VCaP (cell line): ENCODE results near the gene TSPAN4.

Experiments
- H3K27ac ChIP-seq: fragments of 450-650 bp; 2 replicates; pipeline ENCODE4 v1.5.1; 2017
- CTCF ChIP-seq: fragments of 450-650 bp; conservative IDR thresholded peaks from 2 replicates; pipeline ENCODE4 v1.5.1; 2017; ENCODE audit warnings: mild to moderate bottlenecking, moderate library complexity

Gene TSPAN4

GRCh38 chr11:836274-836673, 6.4 kb upstream of the TSPAN4 start:
- TF ChIP-seq CTCF, result no peak
- H3K27ac ChIP-seq, result no peak overlapping the region

GRCh38 chr11:836700-837099, 6.0 kb upstream of the TSPAN4 start:
- no peak for TF ChIP-seq CTCF
- H3K27ac ChIP-seq, result no peak overlapping the region

GRCh38 chr11:837189-837989, 5.3 kb upstream of the TSPAN4 start:
- no peak for TF ChIP-seq CTCF
- H3K27ac ChIP-seq, result no peak overlapping the region

GRCh38 chr11:837990-838307, 4.7 kb upstream of the TSPAN4 start:
- TF ChIP-seq CTCF, result no peak
- H3K27ac ChIP-seq, result no peak overlapping the region

GRCh38 chr11:838441-839279, 4.0 kb upstream of the TSPAN4 start:
- no peak for TF ChIP-seq CTCF

GRCh38 chr11:839280-839623, 3.4 kb upstream of the TSPAN4 start:
- no peak overlapping the region; the same call in 1 of the 2 replicates for H3K27ac ChIP-seq

More at GRCh38 chr11:838441-839279, 4.0 kb upstream of the TSPAN4 start:
- H3K27ac ChIP-seq, result no peak overlapping the region; the same call in 1 of the 2 replicates

More at GRCh38 chr11:839280-839623, 3.4 kb upstream of the TSPAN4 start:
- no peak for TF ChIP-seq CTCF
